Measurements from ENCODE around the gene TNFAIP2. TPM values are rescaled to one million over a fixed set of nuclear protein-coding genes. Genes with fewer than 3 reads are reported as not detected.
"Not testable (repeated sequence)": the region's sequence is repeated elsewhere in the genome, so short reads cannot be mapped to it uniquely, and the experiment has no call there.

TNFAIP2 gene
- total and polyA plus RNA-seq, 5 donors = 41.5 to 51.3 (median 48.6) TPM

DNA sequence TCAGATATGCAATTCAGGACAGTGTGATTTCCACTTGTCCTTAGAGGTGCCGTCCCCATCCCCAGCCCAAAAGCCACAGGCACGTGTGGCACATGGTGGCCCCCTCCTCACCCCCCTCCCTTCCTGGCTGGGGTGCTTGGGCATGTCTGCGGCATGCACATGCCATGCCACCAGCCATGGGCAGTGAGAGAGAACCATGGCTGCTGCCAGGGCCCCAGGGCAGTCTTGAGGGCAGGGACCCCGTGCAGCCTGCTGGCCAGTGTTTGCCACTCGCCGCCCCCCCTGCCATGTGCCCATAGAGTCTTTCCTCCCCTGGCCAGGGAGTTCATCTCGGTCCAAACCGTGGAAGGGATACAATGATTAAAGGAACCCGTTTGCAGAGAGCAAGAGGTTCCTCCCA is 41.5 kb downstream of the TNFAIP2 start:
- no peaks in the 10 kb centered on the region for H3K27me3 ChIP-seq (ENCODE audit: control insufficient read depth, insufficient read depth)
- no peaks in the 10 kb centered on the region for H3K4me1 ChIP-seq (ENCODE audit: control insufficient read depth, insufficient read depth, low read length)
- DNase-seq (no peak), ATAC-seq (no peak)
- intact Hi-C loops (cut with DNase I) = no loop called here
- 68% methylated on average over 9 of the region's 9 CpGs for WGBS
- H3K27ac ChIP-seq (ENCODE audit: low read length) = no peak overlapping the region
- no peaks in the 10 kb centered on the region for H3K9me3 ChIP-seq (ENCODE audit: control insufficient read depth, low read length)
- H3K4me3 ChIP-seq (ENCODE audit: low read length) = no peak overlapping the region

DNA sequence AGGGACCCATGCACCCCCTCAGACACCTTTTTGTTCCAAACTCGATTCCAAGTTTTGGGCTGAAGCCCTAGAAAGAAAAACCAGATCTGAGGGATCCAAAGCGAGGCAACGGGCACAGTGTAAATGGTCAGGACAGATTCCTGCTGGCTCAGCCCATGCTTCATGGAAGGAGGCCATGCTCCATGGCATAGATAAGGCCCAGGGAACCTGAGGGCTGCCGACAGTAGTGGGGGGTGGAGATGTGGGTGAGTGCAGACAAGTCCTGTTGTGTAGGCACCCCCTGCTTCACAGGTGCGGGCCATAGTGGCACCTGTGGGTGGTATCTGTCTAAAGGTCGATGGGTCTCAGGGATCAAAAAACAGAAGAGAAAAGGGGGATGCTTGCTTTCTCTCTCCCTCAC is 42.1 kb downstream of the TNFAIP2 start:
- Histone ChIP-seq H3K4me3 (ENCODE audit: low read length) (no peak overlapping the region), H3K4me1 (ENCODE audit: control insufficient read depth, insufficient read depth, low read length) (no peaks in the 10 kb centered on the region), H3K9me3 (ENCODE audit: control insufficient read depth, low read length) (peaks cover under 1% of the 10 kb centered on the region), H3K27me3 (ENCODE audit: control insufficient read depth, insufficient read depth) (no peaks in the 10 kb centered on the region), H3K27ac (ENCODE audit: low read length) (no peak overlapping the region)
- 85% methylated on average over 6 of the region's 6 CpGs for WGBS
- no peak for DNase-seq
- ATAC-seq = no peak
- intact Hi-C loops (cut with DNase I) = no loop called here

DNA sequence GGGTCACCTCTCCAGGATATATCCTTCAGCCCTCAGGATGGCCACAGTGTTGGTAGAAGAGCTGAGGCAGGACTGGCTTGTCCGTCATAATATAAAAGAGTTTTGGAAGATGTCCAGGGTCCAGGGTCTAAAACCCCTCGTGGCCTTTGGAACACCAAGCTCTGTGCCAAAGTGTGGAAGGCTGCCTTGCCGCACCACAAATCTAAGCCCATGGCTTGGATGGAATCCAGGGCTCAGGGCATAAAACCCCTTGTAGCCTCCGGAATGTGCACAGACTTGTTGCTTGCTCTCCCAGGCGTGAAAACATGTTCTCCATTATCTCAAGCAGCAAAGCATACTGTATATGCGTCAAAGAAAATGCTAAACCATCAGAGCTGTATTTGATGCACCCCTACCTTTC is 46.7 kb downstream of the TNFAIP2 start:
- intact Hi-C loops (cut with DNase I) = no loop called here
- Histone ChIP-seq H3K9me3 (ENCODE audit: control insufficient read depth, low read length) (peaks cover 2% of the 10 kb centered on the region), H3K27ac (ENCODE audit: low read length) (no peak overlapping the region), H3K4me3 (ENCODE audit: low read length) (no peak overlapping the region), H3K27me3 (ENCODE audit: control insufficient read depth, insufficient read depth) (no peaks in the 10 kb centered on the region), H3K4me1 (ENCODE audit: control insufficient read depth, insufficient read depth, low read length) (no peaks in the 10 kb centered on the region)
- ATAC-seq (no peak), DNase-seq (no peak)
- 94% methylated on average over 6 of the region's 6 CpGs for WGBS

DNA sequence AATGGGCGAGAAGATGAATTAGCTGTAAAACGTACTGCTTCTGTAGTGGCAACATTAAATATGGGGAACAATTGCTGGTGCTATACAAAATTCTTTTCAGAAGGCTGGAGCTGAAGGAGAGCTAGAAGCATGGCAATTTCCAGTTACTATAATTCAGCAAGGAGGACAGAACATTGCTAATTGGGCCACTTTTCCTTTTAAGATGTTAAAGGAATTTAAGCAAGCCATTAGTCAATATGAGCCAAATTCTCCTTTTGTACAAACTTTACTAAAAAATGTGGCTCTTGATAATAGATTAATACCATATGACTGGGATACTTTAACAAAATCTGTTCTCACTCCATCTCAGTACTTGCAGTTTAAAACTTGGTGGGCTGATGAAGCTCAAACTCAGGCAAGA is 47.9 kb downstream of the TNFAIP2 start:
- H3K27ac ChIP-seq (ENCODE audit: low read length); intact Hi-C loops (cut with DNase I); ATAC-seq; DNase-seq; H3K9me3 ChIP-seq (ENCODE audit: control insufficient read depth, low read length); H3K27me3 ChIP-seq (ENCODE audit: control insufficient read depth, insufficient read depth); H3K4me3 ChIP-seq (ENCODE audit: low read length); H3K4me1 ChIP-seq (ENCODE audit: control insufficient read depth, insufficient read depth, low read length): not testable (repeated sequence)
- WGBS = 76% methylated on average over 2 of the region's 2 CpGs

DNA sequence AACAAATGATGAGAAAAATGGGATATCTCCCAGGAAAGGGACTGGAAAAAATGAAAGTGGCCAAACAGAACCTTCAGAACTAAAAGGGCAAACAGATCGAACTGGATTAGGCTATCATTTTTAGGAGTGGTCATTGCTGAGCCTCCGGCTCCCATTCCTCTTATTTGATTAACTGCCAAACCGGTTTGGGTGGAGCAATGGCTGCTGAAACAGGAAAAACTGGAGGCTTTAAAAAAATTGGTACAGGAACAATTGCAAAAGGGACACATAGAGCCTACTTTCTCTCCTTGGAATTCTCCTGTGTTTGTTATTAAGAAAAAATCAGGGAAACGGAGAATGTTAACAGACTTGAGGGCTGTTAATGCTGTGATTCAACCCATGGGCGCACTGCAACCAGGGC is 49.7 kb downstream of the TNFAIP2 start:
- H3K27ac ChIP-seq (ENCODE audit: low read length) = no peak overlapping the region
- no peaks in the 10 kb centered on the region for H3K27me3 ChIP-seq (ENCODE audit: control insufficient read depth, insufficient read depth)
- WGBS = 66% methylated on average over 5 of the region's 5 CpGs
- ATAC-seq (no peak), DNase-seq (no peak)
- intact Hi-C loops (cut with DNase I) = no loop called here
- peaks cover 2% of the 10 kb centered on the region for H3K9me3 ChIP-seq (ENCODE audit: control insufficient read depth, low read length)
- H3K4me1 ChIP-seq (ENCODE audit: control insufficient read depth, insufficient read depth, low read length) = no peaks in the 10 kb centered on the region
- H3K4me3 ChIP-seq (ENCODE audit: low read length) = no peak overlapping the region

DNA sequence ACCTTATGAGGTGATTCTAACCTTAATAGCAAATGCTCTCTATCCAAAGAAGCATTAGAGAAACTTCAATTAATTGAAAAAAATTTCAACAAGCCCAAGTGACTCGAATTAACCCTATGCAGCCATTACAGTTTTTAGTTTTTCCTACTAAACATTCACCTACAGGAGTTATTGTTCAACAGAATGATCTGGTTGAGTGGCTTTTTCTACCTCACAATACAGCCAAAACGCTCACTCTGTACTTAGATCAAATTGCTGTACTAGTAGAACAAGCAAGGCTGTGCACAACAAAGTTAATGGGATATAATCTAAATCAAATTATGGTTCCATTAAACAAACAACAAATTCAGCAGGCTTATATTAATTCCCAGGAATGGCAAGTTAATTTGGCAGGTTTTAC is 50.6 kb downstream of the TNFAIP2 start:
- H3K4me1 ChIP-seq (ENCODE audit: control insufficient read depth, insufficient read depth, low read length); ATAC-seq; H3K27ac ChIP-seq (ENCODE audit: low read length); H3K9me3 ChIP-seq (ENCODE audit: control insufficient read depth, low read length); H3K27me3 ChIP-seq (ENCODE audit: control insufficient read depth, insufficient read depth); DNase-seq; H3K4me3 ChIP-seq (ENCODE audit: low read length); intact Hi-C loops (cut with DNase I): not testable (repeated sequence)
- 46% methylated on average over 2 of the region's 2 CpGs for WGBS

DNA sequence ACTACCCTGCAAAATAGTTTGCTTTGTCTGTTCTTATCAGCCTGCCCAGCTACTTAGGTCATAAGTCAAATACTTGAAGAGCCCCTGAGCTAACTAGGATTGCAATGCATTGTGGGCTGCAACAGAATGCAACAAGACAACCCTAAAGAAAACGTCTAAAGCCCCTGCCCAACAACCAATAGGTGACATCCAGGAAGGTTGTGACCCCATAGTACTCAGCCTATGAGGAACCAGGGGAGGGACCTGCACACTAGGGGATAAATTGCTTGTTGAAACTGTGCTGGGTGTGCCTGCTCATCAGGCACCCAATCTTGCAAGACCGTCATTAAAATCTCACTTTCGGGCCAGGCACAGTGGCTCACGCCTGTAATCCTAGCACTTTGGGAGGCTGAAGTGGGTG is 52.9 kb downstream of the TNFAIP2 start:
- intact Hi-C loops (cut with DNase I); H3K9me3 ChIP-seq (ENCODE audit: control insufficient read depth, low read length); H3K27ac ChIP-seq (ENCODE audit: low read length); H3K27me3 ChIP-seq (ENCODE audit: control insufficient read depth, insufficient read depth); ATAC-seq; H3K4me1 ChIP-seq (ENCODE audit: control insufficient read depth, insufficient read depth, low read length); H3K4me3 ChIP-seq (ENCODE audit: low read length); DNase-seq: not testable (repeated sequence)
- WGBS = 70% methylated on average over 4 of the region's 4 CpGs

DNA sequence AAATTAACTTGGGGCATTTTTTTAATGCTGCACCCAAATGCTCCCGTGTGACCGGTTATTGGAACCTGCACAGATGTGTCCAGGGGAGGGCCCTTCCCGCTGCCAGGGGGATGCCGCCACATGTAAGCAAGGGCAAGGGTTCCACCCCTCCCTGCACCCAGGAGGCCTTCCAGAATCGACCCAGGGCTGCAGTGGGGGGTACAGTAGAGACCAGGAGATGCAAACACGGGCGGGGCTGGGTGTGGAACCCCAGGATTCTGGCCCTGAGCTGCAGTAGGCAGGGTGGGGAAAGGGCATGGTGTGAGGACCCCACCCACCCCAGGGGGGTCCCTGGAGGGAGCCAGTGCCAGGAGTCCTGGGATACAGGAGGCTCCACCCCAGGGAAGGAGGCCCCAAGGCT is 54.1 kb downstream of the TNFAIP2 start:
- H3K4me3 ChIP-seq (ENCODE audit: low read length) = no peak overlapping the region
- ATAC-seq (no peak), DNase-seq (no peak)
- no peak overlapping the region for H3K27ac ChIP-seq (ENCODE audit: low read length)
- no peaks in the 10 kb centered on the region for H3K9me3 ChIP-seq (ENCODE audit: control insufficient read depth, low read length)
- intact Hi-C loops (cut with DNase I) = no loop called here
- no peaks in the 10 kb centered on the region for H3K27me3 ChIP-seq (ENCODE audit: control insufficient read depth, insufficient read depth)
- H3K4me1 ChIP-seq (ENCODE audit: control insufficient read depth, insufficient read depth, low read length) = peaks cover 2% of the 10 kb centered on the region
- WGBS = 76% methylated on average over 7 of the region's 7 CpGs

DNA sequence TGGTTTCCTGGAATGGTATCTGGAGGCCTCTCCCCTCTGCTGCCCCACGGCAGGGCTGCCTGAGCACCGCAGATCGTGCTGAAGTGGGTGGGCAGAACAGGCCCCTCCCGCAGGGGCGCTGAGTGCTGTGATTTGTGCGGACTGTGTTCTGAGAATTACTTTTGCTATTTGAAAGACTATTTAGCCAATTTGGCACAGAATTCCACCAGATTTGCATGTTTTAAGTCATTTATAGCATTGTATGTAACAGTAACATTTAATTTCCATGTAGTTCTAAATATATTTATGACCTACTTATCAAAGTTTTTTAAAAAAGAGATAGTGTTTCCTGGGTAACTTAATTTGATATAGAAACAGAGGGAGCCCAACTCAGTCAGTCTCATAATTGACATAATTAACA is 55.3 kb downstream of the TNFAIP2 start:
- ATAC-seq = no peak
- Histone ChIP-seq H3K4me1 (ENCODE audit: control insufficient read depth, insufficient read depth, low read length) (peaks cover 2% of the 10 kb centered on the region), H3K27ac (ENCODE audit: low read length) (no peak overlapping the region), H3K9me3 (ENCODE audit: control insufficient read depth, low read length) (no peaks in the 10 kb centered on the region), H3K27me3 (ENCODE audit: control insufficient read depth, insufficient read depth) (no peaks in the 10 kb centered on the region), H3K4me3 (ENCODE audit: low read length) (no peak overlapping the region)
- intact Hi-C loops (cut with DNase I) = no loop called here
- DNase-seq = no peak
- WGBS = 49% methylated on average over 6 of the region's 6 CpGs

DNA sequence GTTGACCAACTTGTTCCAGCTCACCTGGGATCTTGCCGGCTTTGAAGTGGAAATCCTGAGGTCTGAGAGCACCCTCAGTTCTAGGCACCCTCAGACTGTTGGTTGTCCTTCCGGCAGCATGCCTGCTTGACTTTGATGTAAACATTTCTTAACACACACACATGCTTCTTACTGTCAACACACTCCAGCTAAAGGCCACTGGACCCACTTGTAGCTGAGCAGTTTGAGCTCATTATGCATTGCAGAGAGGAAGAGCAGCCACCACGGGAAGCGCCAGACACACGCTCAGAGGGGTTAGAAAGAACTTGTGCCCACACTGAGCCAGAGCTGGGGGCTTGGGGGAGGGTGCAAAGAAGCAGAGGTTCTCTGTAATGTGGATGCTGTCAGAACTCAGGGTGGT is 55.8 kb downstream of the TNFAIP2 start:
- Histone ChIP-seq H3K27me3 (ENCODE audit: control insufficient read depth, insufficient read depth) (no peaks in the 10 kb centered on the region), H3K4me3 (ENCODE audit: low read length) (no peak overlapping the region), H3K27ac (ENCODE audit: low read length) (no peak overlapping the region), H3K9me3 (ENCODE audit: control insufficient read depth, low read length) (no peaks in the 10 kb centered on the region), H3K4me1 (ENCODE audit: control insufficient read depth, insufficient read depth, low read length) (peaks cover 2% of the 10 kb centered on the region)
- DNase-seq = no peak
- intact Hi-C loops (cut with DNase I) = no loop called here
- no peak for ATAC-seq
- 68% methylated on average over 5 of the region's 5 CpGs for WGBS

DNA sequence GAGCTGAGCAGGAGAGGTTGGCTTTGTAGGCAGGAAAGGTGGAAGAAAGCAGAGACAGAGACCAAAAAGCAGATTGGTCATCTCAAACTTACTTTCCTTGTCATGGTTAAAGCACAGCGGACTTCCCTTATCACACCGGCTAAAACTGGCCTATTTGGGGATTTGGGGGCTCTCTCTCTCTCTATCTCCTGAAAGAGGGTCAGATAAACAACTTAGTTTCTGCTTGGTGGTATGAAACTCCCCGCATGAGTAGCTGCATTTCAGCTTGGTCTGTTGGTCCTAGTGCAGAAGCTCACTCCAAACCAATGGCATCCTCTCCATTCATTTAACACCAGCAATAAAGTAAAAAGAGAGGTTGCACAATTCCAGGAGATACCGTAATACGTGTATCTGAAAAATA is 57.1 kb downstream of the TNFAIP2 start:
- no peak for ATAC-seq
- intact Hi-C loops (cut with DNase I) = loop anchor here in 2 of 4 donors (10.0 kb wide), 3 partner anchors 56 to 114 kb away; partner anchors contain the start of gene TNFAIP2 (in 1 of the 2)
- H3K27ac ChIP-seq (ENCODE audit: low read length) = no peak overlapping the region
- WGBS = 80% methylated on average over 5 of the region's 5 CpGs
- peaks cover 2% of the 10 kb centered on the region for H3K4me1 ChIP-seq (ENCODE audit: control insufficient read depth, insufficient read depth, low read length)
- no peaks in the 10 kb centered on the region for H3K9me3 ChIP-seq (ENCODE audit: control insufficient read depth, low read length)
- no peaks in the 10 kb centered on the region for H3K27me3 ChIP-seq (ENCODE audit: control insufficient read depth, insufficient read depth)
- H3K4me3 ChIP-seq (ENCODE audit: low read length) = no peak overlapping the region
- DNase-seq = no peak

DNA sequence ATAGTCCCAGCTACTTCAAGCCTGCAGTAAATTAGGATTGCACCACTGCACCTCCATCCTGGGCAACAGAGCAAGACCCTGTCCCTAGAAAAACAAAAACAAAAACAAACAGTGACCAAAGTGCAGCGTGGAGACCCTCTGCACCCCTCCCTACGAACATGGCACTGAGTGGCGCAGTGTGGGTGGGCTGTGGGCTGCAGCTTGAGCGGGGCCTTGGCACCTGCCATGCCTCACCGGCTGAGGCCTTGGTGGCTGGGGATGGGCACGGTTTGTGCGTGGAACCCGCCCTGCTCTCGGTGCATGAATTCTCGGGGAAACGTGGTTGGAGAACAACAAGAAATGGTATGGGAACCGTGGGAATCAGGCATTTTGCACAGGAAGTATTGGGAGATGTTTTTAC is 60.8 kb downstream of the TNFAIP2 start:
- Histone ChIP-seq H3K4me3 (ENCODE audit: low read length) (no peak overlapping the region), H3K9me3 (ENCODE audit: control insufficient read depth, low read length) (no peaks in the 10 kb centered on the region), H3K4me1 (ENCODE audit: control insufficient read depth, insufficient read depth, low read length) (no peaks in the 10 kb centered on the region), H3K27ac (ENCODE audit: low read length) (no peak overlapping the region), H3K27me3 (ENCODE audit: control insufficient read depth, insufficient read depth) (no peaks in the 10 kb centered on the region)
- intact Hi-C loops (cut with DNase I) = loop anchor here in 2 of 4 donors (10.0 kb wide), 3 partner anchors 59 to 111 kb away; partner anchors contain the start of gene TNFAIP2 (in 1 of the 2)
- DNase-seq (no peak), ATAC-seq (no peak)
- WGBS = 83% methylated on average over 12 of the region's 12 CpGs
